ENCODE measurements around the gene CDC34. TPM values are rescaled to one million over a fixed set of nuclear protein-coding genes. Genes with fewer than 3 reads are reported as not detected.

CDC34 gene
- total and polyA plus RNA-seq, 9 of the 15 experiments (the other 6 are each of a cell fraction or from before 2014, with no cell fraction given) = 0.80 to 203 (median 65.5) TPM

- TF ChIP-seq MGA (IDR thresholded peaks at IDR 0.05) (no peak), PCBP2 (IDR thresholded peaks at IDR 0.05; ENCODE audit: low read depth, low read length, poor library complexity, severe bottlenecking) (peak; percentile 50), PCBP1 (IDR thresholded peaks at IDR 0.05; ENCODE audit: low read depth, low read length, poor library complexity, severe bottlenecking) (peak; percentile 69)
Measured at GRCh38 chr19:525857-526419, 5.6 kb upstream of the CDC34 start (continued).

All from K562 (cell line).